GM18909 (cell line): ENCODE data around the gene RAB34.
A peak's percentile ranks its signal among the peaks of the same experiment; 100 is the strongest.
"Not testable (repeated sequence)": the region's sequence is repeated elsewhere in the genome, so short reads cannot be mapped to it uniquely, and the experiment has no call there.

Experiments used
- ATAC-seq: cut with Tn5 transposase; IDR thresholded peaks from one replicate; pipeline ENCODE4 v1.9.1; 2021; ENCODE audit warnings: mild to moderate bottlenecking; ENCODE audit not compliant: unreplicated experiment, poor library complexity

RAB34 gene

DNA sequence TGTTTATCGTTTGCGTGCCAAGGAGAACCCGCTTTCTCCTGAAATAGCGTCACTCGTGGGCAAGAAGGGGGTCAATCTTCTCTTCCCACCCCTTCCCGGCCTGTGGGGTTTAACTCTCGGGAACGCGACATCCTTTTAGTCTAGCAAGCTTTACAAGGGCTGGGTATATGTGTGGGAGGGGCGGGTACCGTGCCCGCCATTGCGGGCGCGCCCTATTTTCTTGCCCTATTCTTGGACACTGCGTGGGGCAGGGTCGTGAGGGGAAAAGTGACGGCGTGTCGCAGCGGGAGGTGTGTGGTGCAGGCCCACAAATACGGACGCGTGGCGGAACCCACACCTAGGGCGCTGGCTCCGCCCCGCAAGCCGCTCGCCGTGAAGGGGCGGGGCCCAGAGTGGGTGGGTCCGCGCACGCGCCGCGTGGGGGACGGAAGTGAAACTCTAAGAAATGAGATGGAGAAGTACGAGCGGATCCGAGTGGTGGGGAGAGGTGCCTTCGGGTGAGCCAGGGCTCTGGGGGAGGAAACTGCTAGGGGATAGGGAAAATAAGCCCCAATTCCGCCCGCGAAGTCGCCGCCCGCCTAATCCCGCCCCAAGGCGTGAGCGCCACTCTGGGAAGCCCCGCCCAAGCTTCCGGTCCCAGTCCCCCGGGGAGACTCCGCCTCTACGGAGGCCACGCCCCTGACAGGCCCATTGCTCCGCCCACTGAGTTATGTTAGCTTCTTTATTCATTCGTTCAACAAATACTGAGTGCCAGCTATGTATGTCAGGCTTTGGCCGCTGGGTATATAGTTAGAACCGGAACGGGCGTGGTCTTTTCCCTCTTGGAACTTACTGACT is 10.9 kb upstream of the RAB34 start, which contains the start of gene NEK8:
NEK8 (plus strand) TSS at position 425 of the 837 bp plus-strand sequence; CDS start at position 451, 26 bp downstream.
- ATAC-seq = peak; percentile 38

DNA sequence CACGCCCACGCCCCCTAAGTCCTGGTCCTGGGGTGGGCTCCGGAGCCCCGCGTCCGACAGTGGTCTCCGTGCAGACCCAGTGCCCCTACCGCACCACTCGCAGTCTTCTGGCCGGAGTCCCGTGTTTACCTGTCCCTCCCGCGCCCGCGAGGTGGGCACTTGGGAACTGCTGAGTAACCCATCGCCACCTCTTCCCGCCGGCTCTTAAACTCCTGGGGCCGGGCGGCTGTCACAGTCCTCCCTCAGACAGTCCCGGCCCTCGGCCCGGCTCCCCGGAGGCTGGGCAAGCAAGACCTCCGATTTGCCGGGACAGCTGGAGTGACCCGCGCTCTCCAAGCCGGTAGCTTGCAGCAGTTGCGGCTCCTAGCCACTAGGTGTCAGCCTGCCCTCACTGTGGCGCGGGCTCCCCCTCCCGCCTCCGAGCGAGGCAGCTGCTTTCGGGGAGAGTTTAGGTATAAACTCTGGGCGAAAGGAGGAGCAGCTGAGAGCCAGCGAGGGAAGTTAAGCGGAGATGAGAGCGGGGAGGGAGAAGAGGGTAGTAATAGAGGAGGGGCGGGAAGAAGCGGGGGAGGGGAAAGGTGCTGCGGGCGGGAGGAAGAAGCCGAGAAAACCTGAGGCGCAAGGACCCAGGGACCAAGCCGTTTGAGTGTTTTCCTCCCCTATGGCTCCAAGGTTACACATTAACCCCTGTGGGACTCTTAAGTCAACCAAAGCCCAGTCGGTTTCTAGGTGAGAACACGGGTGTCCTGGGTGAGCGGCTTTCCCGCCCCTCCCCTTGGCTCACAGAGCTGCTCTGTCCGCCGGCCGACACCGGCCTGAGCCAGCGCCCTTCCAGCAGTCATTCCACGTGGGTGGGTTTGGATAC is 9.2 kb upstream of the RAB34 start:
- ATAC-seq = peak; percentile 46

DNA sequence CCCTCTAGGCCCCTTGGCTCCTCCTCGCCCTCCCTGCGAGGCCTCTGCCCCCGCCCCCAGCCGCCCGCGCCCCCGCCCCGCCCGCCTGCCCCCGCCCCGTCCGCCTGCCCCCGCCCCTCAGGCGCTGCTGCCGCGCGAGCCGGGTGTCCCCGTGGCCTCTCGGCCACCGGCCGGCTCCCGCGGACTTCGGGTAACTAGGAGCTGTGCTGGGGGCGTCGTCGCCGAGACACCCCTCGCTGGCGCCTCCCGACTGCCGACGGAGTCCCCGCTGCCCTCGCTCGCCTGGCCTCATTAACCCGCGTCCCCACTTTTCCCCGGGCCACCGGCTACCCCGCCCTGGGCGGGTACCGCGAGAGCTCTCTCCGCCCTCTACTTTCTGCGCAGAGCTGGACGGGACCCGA is 8.6 kb upstream of the RAB34 start, which contains the start of gene TLCD1:
TLCD1 (minus strand) TSS at position 8 of the 401 bp plus-strand sequence. CDS start 136 bp downstream, outside the sequence.
- peak; percentile 13 for ATAC-seq

DNA sequence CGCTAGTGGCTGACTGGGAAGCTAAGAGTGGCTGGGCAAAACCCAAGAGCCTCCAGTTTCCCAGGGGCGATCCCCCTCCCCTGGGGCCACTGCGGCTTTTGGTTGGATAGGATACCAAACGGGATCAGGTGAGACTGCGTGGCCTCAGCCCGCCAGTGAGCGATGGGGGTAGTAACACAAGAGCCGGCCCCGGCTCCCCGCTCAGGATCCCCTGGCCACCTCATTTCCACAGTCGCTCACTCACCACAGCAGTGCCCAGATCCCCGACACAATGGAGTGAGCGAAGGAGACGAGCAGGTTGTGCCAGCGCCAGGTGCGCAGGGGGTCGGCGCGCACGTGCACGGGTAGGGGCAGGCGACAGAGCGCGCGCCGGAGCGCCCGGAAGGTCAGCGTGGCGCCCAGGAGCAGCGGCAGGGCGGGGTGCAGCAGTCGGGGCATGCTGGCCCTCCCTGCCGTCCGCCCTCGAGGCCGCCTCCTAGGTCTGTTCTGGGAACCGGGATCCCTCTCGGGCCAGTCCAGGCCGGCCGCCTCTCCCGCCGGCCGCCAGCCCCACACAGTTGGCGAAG is 8.1 kb upstream of the RAB34 start:
- ATAC-seq = peak; percentile 5

DNA sequence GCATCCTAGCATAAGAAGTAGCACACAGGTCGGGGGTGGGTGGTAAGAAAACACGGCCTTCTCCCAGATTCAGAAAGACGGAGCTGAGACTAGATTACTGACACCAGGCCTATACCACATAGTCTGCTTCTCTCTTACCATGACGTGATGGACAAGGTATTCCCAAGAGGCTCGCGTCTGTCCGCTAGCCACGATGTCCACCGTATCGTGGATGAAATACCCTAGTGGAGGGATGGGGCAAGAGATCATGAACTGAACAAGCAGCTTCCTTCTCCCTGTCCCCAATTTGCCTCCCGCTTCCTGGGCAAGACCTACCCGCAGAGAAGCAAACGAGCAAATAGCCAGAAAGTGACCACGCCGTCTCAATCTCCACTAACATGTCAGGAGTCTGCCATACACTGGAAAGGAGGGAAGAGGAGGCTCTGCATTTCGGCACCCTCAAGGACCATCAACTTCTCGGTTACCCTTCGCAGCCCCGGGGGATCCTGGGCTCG is 7.5 kb upstream of the RAB34 start:
- no peak for ATAC-seq

DNA sequence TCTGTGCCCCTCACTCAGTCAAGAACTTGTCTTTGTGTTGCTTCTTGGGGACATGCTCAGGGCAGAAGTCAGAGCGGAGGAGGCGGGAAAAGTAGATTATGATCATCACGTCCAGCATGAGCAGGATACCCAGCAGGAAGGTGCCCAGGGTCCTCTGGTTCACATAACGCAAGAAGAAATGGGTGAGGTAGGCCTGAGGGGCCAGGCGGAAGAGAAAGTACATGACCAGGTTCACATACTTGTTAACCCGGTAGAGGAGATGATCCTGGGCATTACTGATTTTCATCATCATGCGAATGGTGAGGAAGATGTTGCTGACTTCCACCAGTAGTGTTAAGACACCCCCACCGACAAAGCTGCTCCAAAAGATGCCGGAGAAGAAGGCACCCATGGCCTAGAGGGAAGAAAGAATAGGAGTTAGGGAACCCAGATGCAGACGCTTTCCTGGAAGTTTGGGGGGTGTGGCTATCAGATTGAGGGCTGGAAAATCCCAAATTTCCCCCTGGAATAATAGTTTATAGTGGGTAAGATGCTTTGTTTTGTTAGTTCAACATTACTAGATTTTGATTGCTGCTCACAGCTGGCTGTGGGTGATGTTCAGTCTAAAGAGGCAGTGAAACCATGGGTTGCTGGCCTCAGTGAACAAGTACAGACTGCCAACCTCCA is 7.0 kb upstream of the RAB34 start:
- no peak for ATAC-seq

DNA sequence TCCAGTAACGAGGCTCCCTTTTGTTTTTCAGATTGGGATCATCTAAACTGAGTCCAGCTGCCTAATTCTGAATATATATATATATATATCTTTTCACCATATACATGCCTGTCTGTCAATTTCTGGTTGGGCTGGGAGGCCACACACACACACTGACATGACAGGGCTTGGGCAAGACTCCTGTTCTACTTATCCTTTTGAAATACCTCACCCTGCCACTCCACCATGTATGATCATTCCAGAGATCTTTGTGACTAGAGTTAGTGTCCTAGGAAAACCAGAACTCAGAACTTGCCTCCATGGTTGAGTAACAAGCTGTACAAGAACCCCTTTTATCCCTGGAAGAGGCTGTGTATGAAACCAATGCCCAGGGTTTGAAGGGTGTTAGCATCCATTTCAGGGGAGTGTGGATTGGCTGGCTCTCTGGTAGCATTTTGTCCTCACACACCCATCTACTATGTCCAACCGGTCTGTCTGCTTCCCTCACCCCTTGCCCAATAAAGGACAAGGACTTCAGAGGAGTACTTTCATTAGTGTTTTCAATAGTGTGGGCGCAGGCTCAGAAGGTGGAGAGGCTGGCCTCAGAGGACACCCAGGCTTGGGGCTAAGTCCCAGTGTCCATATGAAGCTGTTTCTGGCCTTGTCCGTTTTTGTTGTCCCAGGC is 6.3 kb upstream of the RAB34 start:
- ATAC-seq = not testable (repeated sequence)

DNA sequence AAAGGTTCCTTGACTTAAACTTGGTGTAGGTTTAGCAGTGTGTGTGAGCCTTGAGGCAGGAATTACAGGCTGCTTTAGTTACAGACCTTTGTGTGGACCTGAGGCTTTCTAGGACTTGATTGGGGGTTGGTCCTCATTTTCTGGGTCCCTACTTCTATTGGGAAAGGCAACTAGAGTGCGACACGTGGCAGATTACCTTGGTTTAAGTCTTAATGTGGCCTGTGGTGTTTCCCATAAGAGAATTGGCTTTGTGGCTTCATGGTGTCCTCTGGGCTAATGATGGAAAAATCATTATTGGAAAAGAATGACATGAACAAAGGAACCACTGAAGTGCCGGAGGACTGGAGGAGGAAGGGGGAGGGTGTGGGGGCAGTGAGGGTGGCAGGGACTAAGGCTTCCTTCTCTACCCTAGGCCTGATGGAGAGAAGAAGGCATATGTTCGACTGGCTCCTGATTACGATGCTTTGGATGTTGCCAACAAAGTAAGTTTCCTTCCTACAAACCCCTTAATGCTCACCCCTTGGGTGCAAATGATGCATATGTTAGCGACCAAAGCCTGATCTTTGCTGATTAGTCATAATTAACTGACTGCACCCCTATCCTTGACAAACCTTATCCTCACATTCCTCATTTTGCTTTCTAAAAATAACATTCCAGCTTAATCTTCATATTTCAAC is 5.6 kb upstream of the RAB34 start:
- ATAC-seq = no peak

DNA sequence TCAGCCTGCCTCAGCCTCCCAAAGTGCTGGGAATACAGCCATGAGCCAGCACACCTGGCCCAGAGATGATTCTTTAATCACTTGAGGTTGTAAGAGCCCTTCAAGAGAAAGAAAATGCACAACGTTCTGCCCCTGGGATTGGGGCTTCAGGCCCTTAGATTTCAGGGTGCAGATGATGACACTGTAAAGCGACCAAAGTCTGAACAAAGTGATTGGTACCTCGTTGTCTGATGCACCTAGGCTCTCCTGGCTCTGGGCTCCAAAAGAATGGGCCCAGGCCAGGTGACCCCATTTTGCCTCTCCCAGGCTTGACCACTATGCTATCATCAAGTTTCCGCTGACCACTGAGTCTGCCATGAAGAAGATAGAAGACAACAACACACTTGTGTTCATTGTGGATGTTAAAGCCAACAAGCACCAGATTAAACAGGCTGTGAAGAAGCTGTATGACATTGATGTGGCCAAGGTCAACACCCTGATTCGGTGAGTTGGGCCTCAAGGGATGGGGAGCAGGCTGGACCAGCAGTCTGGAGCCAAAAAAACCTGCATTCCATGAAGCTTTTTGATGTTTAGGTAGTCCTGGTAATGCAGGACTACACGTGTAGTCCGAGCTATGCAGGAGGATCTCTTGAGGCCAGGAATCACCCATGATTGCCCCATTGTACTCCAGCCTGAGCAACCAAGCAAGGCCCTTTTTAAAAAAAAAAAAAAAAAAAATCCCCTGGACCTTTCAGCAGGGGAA is 4.9 kb upstream of the RAB34 start:
- ATAC-seq = no peak

DNA sequence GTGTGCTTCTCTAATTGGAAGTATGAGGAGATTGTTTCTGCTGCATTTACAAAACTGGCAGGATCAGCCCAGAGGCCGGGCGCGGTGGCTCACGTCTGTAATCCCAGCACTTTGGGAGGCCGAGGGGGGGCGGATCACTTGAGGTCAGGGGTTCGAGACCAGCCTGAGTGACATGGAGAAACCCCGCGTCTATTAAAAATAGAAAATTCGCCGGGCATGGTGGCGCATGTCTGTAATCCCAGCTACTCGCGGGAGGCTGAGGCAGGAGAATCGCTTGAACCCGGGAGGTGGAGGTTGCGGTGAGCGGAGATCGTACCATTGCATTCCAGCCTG is 3.3 kb upstream of the RAB34 start:
- not testable (repeated sequence) for ATAC-seq

DNA sequence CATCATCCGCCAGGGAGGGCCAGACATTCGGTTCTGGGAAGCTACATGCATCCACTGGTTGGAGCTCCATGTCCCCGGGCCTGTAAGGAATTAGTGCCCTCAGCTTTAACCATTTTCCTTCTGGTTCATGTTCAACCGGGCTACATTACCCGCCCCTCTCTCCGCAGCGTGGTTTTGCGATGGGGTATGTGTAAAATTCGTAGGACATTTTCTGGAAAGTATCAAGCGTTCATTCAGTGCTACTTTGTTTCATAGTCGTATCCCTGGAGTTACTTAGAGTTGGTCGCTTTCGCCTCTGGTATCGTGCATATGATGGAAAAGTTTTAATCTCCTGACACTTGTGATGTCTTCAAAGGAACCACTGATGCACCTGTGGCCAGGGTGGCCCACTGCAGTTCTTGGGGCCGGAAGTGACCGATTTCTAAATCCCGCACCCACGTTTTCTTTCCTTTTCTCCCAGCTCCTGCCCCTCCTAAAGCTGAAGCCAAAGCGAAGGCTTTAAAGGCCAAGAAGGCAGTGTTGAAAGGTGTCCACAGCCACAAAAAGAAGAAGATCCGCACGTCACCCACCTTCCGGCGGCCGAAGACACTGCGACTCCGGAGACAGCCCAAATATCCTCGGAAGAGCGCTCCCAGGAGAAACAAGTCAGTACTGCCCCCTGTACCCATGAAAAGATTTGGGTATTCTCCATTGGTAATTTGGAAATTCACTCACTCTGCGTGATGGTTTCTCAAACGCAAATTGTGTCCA is 2.8 kb upstream of the RAB34 start:
- ATAC-seq = no peak

DNA sequence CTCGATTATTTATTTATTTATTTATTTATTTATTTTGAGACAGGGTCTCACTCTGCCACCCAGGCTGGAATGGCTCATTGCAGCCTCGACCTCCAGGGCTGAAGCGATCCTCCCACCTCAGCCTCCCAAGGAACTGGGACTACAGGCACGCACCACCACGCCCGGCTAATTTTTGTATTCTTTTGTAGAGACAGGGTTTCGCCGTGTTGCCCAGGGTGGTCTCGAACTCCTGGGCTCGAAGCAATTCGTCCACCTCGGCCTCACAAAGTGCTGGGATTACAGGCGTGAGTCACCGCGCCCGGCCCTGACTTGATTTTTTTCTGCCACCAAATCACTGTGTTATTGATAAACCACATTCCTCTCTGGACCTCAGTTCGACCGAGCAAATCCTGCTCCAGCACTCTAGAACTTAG is 1.4 kb upstream of the RAB34 start:
- peak; percentile 1 for ATAC-seq

DNA sequence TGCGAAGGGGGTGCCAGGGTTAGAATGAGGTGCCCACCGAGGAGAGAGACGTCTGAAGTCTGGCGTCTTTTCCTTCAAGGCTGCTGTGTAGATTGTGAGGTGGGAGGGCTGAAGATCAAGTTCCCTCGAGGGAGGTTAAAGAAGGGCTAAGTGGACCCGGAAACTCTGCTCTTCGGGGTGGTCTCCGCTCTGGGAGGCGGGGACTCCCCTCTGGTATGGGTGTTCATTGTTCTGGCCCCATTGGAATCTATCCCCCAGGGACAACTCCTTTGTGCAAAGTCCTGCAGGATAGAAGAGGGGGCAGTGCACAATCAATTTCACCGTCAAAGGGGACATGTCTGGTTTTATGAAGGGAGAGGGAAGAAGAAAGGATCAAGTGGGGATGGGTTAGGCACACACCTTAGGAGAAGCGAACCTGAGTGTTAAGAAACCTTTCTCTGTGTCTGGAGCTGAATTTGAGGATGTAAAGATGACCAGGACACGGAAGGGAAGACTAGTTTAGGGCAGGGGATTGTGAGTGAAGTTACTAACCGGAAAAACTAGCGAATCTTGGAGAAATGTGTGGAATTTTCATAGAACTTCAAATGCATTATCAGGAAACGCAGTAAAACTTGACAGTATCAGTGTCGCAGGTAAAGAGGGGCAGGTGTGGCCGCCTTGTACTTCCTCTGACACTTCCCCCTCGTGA is 809 bp upstream of the RAB34 start:
- ATAC-seq = no peak

DNA sequence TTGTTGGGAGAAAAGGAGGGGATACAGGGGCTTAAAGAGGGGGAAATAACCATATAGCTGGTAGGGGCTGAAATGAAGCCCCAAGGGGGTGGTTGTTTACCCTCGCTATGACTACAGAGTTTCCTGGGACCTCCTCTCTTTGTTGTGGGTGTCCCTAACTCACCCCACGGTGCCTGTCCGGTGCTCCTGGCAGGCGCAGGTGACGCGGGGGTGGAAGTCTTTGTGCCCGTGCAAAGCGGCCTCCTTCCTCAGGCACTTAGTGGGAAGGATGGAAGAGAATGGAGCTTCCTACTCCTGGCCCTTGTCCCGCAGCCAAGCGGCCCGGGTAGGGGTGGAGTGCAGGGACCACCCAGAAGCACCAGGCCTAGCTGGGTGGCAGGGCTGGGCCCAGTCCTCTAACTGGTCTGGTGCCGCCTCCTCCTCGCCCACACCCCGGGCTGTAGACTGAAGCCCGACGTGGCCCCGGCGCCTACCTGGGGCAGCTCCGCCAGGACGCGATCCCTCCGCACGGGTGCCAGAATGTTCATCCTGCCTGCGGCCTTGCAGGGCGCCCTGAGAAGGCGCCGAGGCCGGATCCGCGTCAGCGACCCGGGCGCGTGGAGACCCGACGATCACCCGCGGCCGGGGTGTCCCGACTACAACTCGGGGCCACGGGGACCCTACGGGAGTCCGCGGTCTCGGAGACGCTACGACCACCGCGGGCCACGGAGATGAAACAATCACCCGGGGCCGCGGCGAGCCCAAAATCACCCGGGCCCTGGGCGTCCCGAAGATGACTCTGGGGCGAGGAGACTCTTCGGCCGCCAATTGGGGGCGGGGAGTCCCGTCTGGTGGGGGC is 709 bp downstream of the RAB34 start:
- ATAC-seq = no peak

DNA sequence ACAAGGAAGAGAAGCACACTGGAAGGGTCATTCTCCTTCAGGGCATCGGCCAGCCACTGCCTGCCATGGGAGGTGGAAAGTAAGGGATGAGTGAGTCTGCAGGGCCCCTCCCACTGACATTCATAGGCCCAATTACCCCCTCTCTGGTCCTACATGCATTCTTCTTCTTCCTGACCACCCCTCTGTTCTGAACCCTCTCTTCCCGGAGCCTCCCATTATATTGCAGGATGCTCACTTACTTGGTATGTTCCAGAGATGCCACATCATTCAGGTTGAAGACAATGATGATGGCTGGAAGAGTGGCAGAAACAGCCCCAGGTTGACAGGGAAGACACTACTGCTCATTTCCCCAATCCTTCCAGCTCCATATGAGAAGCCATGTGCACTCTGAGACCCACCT is 2.5 kb downstream of the RAB34 start:
- ATAC-seq = no peak

DNA sequence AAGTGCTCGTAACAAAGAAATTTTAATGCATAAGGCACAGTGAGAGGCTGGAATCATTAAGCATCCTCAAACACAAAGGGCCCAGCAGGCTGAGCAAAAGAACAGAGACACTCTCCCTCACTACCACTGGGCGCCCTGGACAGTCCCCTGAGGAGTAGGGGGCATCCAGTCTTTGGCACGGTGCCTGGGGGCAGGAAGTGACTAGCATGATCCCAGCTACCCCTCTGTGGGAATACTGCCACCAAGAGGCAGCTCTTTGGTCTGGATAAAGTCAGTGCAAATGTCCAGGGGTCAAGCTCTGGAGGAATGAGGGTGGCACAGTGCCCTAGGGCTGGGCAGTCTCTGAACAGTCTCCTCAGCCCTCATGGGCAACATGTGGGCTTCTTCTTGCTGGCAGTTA is 3.4 kb downstream of the RAB34 start:
- no peak for ATAC-seq
